HG03354 (cell line): ENCODE results near the gene LRRC40.

ENCODE experiments used
- ATAC-seq: cut with Tn5 transposase; IDR thresholded peaks from one replicate; pipeline ENCODE4 v1.9.1; 2021; ENCODE audit warnings: mild to moderate bottlenecking; ENCODE audit not compliant: unreplicated experiment, poor library complexity, severe bottlenecking

The LRRC40 gene

GRCh38 chr1:70140894-70141293 is 64.5 kb downstream of the LRRC40 start:
- no peak for ATAC-seq

DNA sequence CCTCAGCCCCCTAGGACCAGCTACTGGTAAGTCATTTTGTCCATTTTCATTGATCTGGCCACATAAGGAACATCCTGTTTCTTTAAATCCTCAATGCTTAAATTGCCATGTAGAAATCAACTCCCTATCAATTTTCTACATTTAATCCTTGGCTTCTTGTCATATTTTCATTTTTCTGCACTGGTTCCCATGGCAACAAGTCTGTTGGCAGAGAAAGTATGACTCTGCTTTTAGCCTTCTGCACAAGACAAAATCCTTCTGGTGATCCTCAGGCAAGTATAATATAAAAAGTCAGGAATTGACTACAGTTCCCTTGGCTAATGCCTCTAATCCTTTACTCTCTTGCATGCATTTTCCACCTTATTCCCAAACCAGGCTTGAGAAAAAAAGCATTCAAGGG is 65.0 kb downstream of the LRRC40 start:
- no peak for ATAC-seq

DNA sequence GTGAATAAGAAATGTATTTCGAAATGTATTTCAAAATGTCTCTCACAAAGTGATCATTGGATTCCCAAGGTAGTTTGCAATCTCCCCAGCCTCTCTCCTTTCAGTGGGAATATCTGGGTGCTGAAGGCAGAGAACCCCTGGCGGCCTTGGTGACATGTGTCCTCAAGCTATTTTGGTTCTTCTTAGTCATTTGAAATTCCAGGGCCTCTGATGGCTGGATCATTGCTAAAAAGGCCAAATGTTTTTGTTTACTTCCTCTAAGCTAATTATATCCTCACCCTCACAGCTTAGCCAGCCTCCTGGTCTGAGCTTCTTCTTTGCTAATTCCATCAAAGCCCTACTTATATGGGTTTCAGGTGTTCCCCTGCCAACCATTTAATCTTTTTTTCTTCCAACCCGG is 71.2 kb downstream of the LRRC40 start:
- ATAC-seq = no peak

- no peak for ATAC-seq
Observed at GRCh38 chr1:70117046-70117445, 88.3 kb downstream of the LRRC40 start.

GRCh38 chr1:70115315-70115714 is 90.1 kb downstream of the LRRC40 start:
- no peak for ATAC-seq

DNA sequence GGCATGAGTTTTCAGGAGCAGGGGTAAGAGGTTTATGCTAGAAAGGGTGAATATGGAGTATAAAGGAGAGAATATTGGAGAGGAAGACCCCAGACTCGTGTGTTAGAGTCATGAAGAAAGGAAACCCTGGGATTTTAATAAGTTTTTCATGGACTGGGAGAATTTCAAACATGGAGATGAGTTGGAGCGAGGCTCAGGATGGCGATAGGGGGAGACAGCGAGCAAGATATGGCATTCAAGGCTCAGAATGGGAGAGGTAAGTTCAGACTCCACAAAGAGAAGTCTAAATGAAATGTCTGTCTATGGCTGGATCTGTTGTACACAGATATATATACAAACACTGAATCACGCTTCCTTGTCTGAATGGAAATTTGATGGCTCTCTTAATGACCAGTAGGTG is 92.5 kb downstream of the LRRC40 start:
- no peak for ATAC-seq

DNA sequence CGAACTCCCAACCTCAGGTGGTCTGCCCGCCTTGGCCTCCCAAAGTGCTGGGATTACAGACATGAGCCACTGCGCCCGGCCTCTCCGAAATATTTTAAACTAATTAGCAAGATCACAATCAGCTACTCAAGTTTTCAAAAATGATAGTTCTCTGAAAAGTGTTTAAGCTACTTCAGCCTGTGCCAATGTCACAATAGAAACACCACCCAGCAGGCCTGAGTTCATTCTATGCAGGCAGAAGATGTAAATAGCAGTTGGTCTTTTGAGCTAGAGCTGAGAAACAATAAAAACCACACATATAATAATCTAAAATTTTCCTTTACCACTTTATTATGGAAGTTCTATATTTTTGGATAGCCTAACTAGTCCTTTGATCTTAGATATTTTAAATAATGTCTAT is 96.1 kb downstream of the LRRC40 start:
- ATAC-seq = no peak

DNA sequence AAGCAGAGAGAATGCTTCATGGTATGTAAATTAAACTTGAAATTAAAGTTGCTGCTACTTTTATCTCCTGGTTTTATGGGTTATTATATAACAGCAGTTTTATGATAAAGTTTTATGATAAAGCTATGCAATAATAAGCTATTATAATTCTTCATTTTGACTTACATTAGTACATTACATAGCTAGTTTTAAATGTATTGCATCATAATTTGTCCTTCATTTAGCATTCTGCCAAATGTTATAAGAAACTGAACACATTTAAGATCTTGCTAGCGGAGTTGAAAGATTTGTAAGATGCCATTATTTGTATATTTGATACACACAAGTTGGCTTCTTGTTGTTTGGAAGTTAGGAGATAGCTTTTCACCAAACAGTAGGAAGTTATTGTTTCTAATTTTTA is 101.6 kb downstream of the LRRC40 start:
- ATAC-seq = no peak

DNA sequence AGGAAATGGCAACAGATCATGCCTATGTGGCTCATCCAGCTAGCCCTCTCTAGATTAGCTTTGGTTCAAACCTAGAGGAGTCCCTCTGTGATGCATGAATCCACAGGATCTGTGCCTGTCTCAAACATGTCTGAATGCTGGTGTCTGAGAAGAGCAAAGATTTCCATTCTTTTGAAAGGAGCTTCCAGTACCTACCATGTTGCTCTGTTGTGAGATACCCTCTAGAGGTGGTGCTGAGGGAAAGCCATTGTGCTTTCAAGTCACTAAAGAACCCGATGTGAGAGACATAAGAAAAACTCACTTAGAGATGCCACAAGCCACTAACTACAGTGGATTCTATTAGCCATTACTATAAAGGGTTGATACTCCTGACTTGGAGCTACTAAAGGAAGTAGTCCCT is 103.6 kb downstream of the LRRC40 start:
- ATAC-seq = no peak

DNA sequence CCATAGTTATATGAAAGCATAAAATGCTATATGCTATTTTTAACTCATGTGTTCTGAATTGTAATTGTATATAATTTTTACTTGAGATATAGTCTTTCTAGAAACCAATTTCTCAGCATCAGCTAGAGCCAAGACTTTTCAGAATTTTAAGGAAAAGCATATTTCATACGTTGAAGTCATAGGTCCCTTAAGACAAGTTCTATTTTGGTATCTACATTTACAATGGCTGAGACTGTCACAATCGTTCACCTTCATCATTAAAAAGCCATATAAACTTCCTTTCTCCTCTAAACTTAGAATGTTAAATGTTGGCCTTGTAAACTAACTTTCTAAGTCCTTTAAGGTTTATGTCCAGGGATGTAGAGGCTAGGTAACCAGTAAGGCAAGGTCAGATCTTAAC is 104.1 kb downstream of the LRRC40 start:
- no peak for ATAC-seq
